GM12891 (cell line): Measurements from ENCODE around the gene ENOSF1.
"Not testable (repeated sequence)": the region's sequence is repeated elsewhere in the genome, so short reads cannot be mapped to it uniquely, and the experiment has no call there.

Source experiments
- DNase-seq: peaks from one replicate; pipeline ENCODE4 v3.0.0; 2011; ENCODE audit warnings: low spot score; ENCODE audit not compliant: insufficient read length
- FAIRE-seq: peaks from 2 replicates; lab custom pipeline; 2011; peaks lifted over from hg19 to GRCh38; lab: Jason Lieb, UNC
- PAX5 ChIP-seq: IDR thresholded peaks from 2 replicates; pipeline ENCODE4 v1.6.1; 2011; ENCODE audit warnings: low read length, moderate library complexity, mild to moderate bottlenecking; ENCODE audit not compliant: insufficient read depth, severe bottlenecking
- POLR2A ChIP-seq: IDR thresholded peaks from 2 replicates; pipeline ENCODE4 v1.6.1; 2011; ENCODE audit warnings: low read depth, low read length, control low read depth
- POLR2AphosphoS5 ChIP-seq: IDR thresholded peaks from 2 replicates; pipeline ENCODE4 v1.6.1; 2011; ENCODE audit warnings: low read depth, low read length, control low read depth
- POU2F2 ChIP-seq: IDR thresholded peaks from 2 replicates; pipeline ENCODE4 v1.6.1; 2011; ENCODE audit warnings: low read depth, mild to moderate bottlenecking, control low read depth, low read length, moderate library complexity
- SPI1 ChIP-seq: IDR thresholded peaks from 2 replicates; pipeline ENCODE4 v1.6.1; 2011; ENCODE audit warnings: low read depth, low read length, control low read depth
- TAF1 ChIP-seq: IDR thresholded peaks from 2 replicates; pipeline ENCODE4 v1.6.1; 2011; ENCODE audit warnings: low read depth, low read length, control low read depth

ENOSF1 gene

DNA sequence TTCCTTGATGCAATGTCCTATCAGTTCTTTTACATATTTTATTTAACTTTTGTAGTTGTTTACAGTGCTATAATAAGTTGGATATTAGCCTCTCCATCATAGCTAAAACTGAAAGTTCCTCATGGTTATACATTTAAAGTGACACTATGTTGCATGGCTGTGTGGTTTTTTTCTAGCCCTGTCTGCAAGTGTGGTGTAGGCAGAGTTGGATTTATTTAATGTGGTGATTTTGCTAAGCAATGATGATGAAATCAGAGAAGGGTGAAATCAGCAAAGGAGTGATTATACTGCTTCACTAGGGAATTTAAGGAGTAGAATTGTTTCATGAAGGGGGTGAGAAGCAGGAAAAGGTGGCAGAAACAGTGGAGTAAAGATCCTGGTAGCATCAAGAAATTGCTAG lies 18.3 kb upstream of the ENOSF1 start:
- no peak for FAIRE-seq
- DNase-seq: no peak
- TF ChIP-seq POU2F2 (no peak), SPI1 (no peak), PAX5 (no peak), TAF1 (no peak), POLR2A (no peak), POLR2AphosphoS5 (no peak)

DNA sequence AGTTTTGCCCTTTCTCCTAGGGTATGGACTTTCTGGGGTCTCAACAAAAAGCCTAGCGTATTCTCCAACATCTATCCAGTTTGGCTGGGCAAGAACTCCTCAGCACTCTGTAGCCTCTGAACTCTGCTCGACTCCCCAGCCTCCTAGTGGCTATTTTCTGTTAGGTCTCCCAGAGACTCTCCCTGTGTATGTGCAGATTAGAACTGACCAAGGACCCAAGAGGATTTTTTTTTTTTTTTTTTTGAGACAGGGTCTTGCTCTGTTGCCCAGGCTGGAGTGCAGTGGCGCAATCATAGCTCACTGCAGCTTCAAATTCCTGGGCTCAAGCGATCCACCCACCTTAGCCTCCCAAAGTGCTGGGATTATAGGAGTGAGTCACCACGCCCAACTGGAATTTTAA lies 17.7 kb upstream of the ENOSF1 start:
- not testable (repeated sequence) for FAIRE-seq, DNase-seq

- no peak for DNase-seq
- TF ChIP-seq TAF1 (no peak), POLR2AphosphoS5 (no peak), PAX5 (no peak), POLR2A (no peak)
- no peak for FAIRE-seq
These were observed 13.2 kb upstream of the ENOSF1 start for GRCh38 chr18:725646-726045.

- DNase-seq: no peak
- no peak for FAIRE-seq
- TF ChIP-seq POU2F2 (no peak), POLR2A (no peak), POLR2AphosphoS5 (no peak)
These were observed 11.2 kb upstream of the ENOSF1 start for GRCh38 chr18:723541-724080.

- no peak for FAIRE-seq
- TF ChIP-seq POU2F2 (no peak), TAF1 (no peak), POLR2A (no peak)
- DNase-seq: no peak
These were observed 4.6 kb upstream of the ENOSF1 start for GRCh38 chr18:717003-717402.

DNA sequence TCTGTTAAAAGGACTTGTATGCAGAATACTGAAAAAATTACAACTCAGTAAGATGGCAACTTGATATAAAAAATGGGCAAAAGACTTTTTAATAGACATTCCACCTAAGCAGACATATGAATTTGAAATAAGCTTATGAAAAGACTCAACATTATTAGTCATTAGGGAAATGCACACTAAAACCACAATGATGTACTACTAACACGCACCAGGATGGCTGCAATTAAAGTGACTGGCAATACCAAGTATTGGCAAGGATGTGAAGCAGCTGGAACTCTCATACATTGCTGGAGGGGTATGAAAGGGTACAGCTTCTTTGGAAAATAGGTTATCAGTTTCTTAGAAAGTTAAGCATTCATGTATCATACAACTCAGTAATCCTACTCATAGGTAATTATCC lies 3.2 kb upstream of the ENOSF1 start:
- no peak for TF ChIP-seq PAX5
- no peak for TF ChIP-seq POLR2A
- no peak for TF ChIP-seq POU2F2
- TF ChIP-seq POLR2AphosphoS5: no peak
- TF ChIP-seq SPI1: no peak
- no peak for TF ChIP-seq TAF1
- DNase-seq (no peak), FAIRE-seq (no peak)

- no peak for DNase-seq
- TF ChIP-seq PAX5 (no peak), POU2F2 (no peak), POLR2AphosphoS5 (no peak), TAF1 (no peak), POLR2A (no peak), SPI1 (no peak)
- FAIRE-seq: no peak
These were observed 683 bp upstream of the ENOSF1 start for GRCh38 chr18:713135-713490.

- TF ChIP-seq TAF1: no peak
- peak; percentile 42; the same call in 1 of the 2 replicates for TF ChIP-seq POLR2AphosphoS5
- peak; percentile 81 for TF ChIP-seq POLR2A
- FAIRE-seq: peak; percentile 76
- DNase-seq: peak; percentile 40
These were observed 601 bp downstream of the ENOSF1 start for GRCh38 chr18:711657-712400.

DNA sequence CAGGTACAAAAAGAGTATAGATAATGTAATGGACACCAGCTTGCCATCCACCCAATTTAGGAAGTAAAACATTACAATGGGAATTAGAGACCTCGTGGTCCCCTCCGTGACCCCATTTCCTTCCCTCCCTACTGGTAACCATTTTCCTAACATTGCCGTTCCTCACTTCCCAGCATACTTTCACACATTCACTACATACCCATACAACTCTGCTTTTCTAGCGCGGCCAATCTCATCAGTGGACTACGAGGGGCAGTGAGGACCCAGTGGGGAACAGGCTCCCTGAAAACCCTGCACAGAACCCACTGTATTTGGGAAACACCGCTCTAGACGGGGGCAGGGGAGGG lies 1.1 kb downstream of the ENOSF1 start:
- TF ChIP-seq POU2F2 (no peak; the same call in 1 of the 2 replicates), POLR2AphosphoS5 (no peak), PAX5 (no peak), TAF1 (no peak), SPI1 (no peak), POLR2A (no peak)
- DNase-seq (no peak), FAIRE-seq (peak; percentile 68)

DNA sequence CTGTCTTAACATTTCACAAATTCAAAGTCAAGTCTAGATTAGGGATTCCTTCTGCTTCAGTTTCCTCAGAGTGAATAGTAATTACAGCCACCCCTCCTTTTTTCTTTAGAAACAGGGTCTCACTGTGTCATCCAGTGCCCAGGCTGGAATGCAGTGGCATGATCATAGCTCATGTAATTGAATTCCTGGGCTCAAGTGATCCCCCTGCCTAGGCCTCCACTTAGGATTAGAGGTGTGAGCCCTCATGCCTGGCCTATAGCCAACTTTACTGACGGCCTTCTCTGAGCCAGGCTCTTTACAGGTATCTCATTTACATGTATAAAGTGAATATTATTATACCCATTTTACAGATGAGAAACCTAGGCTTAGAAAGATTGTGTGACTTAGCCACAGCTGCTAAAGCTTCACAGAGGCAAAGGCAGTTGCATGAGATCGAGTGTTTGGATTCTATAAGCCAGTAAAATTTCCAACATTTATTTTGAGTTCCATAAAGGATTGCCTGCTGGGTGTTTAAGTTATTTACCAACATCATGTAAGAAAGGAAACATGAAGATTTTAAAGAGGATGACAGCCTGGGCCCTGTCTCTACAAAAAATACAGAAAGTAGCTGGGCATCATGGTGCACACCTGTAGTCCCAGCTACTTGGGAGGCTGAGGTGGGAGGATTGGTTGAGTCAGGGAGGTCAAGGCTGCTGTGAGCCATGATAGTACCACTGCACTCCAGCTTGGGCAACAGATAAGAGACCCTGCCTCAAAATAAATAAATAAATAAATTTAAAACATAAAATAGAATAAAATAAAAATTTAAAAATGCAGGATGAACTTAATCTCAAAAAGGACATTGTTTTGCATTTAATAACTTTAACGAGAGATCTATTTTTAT lies 1.8 kb downstream of the ENOSF1 start:
- DNase-seq (no peak), FAIRE-seq (no peak)
- TF ChIP-seq POU2F2 (no peak), POLR2AphosphoS5 (no peak), POLR2A (no peak), PAX5 (no peak), SPI1 (no peak), TAF1 (no peak)
